Fibroblast of the aortic adventitia (primary cell): Measurements from ENCODE around the gene UBL3. TPM values are rescaled to one million over a fixed set of nuclear protein-coding genes. Genes with fewer than 3 reads are reported as not detected.

ENCODE experiments used
- DNase-seq: peaks from one replicate; pipeline ENCODE4 v3.0.0-alpha.2; 2010; ENCODE audit warnings: low read depth
- H3K4me3 ChIP-seq: 2 replicates; pipeline ENCODE4 v1.5.1; 2011; ENCODE audit warnings: low read depth, mild to moderate bottlenecking, control low read depth, low read length, moderate library complexity
- CTCF ChIP-seq: IDR thresholded peaks from 2 replicates; pipeline ENCODE4 v1.5.1; 2011; ENCODE audit warnings: mild to moderate bottlenecking, low read length, control low read depth, inconsistent platforms; ENCODE audit not compliant: insufficient read depth
- total RNA-seq: library from RNA; depleted of rRNA; stranded (reverse); fragments of >200 nt; gene quantifications from 2 replicates; pipeline ENCODE4 v1.2.3, GENCODE V29; 2012; ENCODE audit warnings: low replicate concordance

The UBL3 gene
- total RNA-seq, 1 donor, result 57.7 TPM

- TF ChIP-seq CTCF, result no peak
- H3K4me3 ChIP-seq, result no peak overlapping the region
- peak; percentile 38 for DNase-seq
Observed at GRCh38 chr13:29852472-29853054, 2.1 kb upstream of the UBL3 start.

- peak overlapping the region; percentile 86 for H3K4me3 ChIP-seq
- no peak for TF ChIP-seq CTCF
- peak; percentile 55 for DNase-seq
Observed at GRCh38 chr13:29849731-29850212, 645 bp downstream of the UBL3 start.

GRCh38 chr13:29849071-29849631 is 1.3 kb downstream of the UBL3 start:
- H3K4me3 ChIP-seq, result peak overlapping the region; percentile 86
- DNase-seq, result peak; percentile 40
- TF ChIP-seq CTCF, result no peak

GRCh38 chr13:29847501-29847983 is 2.9 kb downstream of the UBL3 start:
- no peak for TF ChIP-seq CTCF
- DNase-seq, result peak; percentile 69
- H3K4me3 ChIP-seq, result peak overlapping the region; percentile 72

GRCh38 chr13:29846475-29847256 is 3.8 kb downstream of the UBL3 start:
- peak overlapping the region; percentile 72 for H3K4me3 ChIP-seq

More at GRCh38 chr13:29846475-29847256, 3.8 kb downstream of the UBL3 start:
- DNase-seq, result peak; percentile 25
- no peak for TF ChIP-seq CTCF
